ENCODE data around the gene RNF151.

Gene RNF151

GRCh38 chr16:1942810-1943726 lies 23.6 kb upstream of the RNF151 start, which contains the start of gene MSRB1:
Gene MSRB1, minus strand, starts transcription at chr16:1943199. Its CDS starts 43 bp downstream, at chr16:1943156.
- ATAC-seq: peak; percentile 97
- no peak for TF ChIP-seq GLIS3 (CRISPR knock-in tag; IDR thresholded peaks at IDR 0.05)
- TF ChIP-seq RARB (CRISPR knock-in tag; IDR thresholded peaks at IDR 0.05): no peak
- no peak for TF ChIP-seq PATZ1 (CRISPR knock-in tag; IDR thresholded peaks at IDR 0.05; ENCODE audit: borderline replicate concordance)

DNA sequence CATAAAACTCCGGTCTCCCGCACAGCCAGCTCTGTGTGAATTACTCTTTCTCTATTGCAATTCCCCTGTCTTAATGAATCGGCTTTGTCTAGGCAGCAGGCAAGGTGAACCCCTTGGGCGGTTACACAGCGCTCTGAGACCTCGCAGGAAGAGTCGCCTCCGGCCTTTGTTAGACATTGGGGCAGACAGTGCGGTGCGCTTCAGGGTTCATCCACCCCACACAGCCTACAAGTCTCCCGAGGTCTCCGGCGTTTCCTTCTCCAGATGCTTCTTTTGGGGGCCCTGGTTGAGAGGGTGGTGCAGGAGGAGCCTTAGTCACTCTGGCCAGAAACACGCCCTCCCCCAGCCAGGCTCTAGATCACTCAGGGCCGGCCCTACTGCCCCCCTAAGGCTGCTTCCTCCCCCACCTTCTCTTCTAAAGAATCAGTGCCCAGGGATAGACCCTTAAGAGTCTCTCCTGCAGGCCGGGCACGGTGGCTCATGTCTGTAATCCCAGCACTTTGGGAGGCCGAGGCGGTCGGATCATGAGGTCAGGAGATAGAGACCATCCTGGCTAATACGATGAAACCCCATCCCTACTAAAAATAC lies 21.9 kb upstream of the RNF151 start:
- no peak for ATAC-seq
- TF ChIP-seq PATZ1 (CRISPR knock-in tag; IDR thresholded peaks at IDR 0.05; ENCODE audit: borderline replicate concordance) (no peak), SNAI2 (CRISPR knock-in tag; IDR thresholded peaks at IDR 0.05) (no peak)
- TF ChIP-seq, protein P1, sequence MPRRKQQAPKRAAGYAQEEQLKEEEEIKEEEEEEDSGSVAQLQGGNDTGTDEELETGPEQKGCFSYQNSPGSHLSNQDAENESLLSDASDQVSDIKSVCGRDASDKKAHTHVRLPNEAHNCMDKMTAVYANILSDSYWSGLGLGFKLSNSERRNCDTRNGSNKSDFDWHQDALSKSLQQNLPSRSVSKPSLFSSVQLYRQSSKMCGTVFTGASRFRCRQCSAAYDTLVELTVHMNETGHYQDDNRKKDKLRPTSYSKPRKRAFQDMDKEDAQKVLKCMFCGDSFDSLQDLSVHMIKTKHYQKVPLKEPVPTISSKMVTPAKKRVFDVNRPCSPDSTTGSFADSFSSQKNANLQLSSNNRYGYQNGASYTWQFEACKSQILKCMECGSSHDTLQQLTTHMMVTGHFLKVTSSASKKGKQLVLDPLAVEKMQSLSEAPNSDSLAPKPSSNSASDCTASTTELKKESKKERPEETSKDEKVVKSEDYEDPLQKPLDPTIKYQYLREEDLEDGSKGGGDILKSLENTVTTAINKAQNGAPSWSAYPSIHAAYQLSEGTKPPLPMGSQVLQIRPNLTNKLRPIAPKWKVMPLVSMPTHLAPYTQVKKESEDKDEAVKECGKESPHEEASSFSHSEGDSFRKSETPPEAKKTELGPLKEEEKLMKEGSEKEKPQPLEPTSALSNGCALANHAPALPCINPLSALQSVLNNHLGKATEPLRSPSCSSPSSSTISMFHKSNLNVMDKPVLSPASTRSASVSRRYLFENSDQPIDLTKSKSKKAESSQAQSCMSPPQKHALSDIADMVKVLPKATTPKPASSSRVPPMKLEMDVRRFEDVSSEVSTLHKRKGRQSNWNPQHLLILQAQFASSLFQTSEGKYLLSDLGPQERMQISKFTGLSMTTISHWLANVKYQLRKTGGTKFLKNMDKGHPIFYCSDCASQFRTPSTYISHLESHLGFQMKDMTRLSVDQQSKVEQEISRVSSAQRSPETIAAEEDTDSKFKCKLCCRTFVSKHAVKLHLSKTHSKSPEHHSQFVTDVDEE (CRISPR knock-in tag; IDR thresholded peaks at IDR 0.05): no peak

- TF ChIP-seq ZFP30 (CRISPR knock-in tag; IDR thresholded peaks at IDR 0.05): no peak
- TF ChIP-seq PATZ1 (CRISPR knock-in tag; IDR thresholded peaks at IDR 0.05; ENCODE audit: borderline replicate concordance): no peak
- no peak for TF ChIP-seq CSRNP3 (CRISPR knock-in tag; IDR thresholded peaks at IDR 0.05)
- TF ChIP-seq, protein P1 (CRISPR knock-in tag; IDR thresholded peaks at IDR 0.05): no peak
- TF ChIP-seq ZC3H10 (CRISPR knock-in tag; IDR thresholded peaks at IDR 0.05): no peak
- no peak for TF ChIP-seq ISL1 (CRISPR knock-in tag; IDR thresholded peaks at IDR 0.05)
- no peak for TF ChIP-seq ZNF8 (CRISPR knock-in tag; IDR thresholded peaks at IDR 0.05)
- no peak for TF ChIP-seq CREB5 (CRISPR knock-in tag; IDR thresholded peaks at IDR 0.05; ENCODE audit: low read depth)
- TF ChIP-seq OSR1 (CRISPR knock-in tag; IDR thresholded peaks at IDR 0.05): no peak
- no peak for TF ChIP-seq ZFP3 (CRISPR knock-in tag; IDR thresholded peaks at IDR 0.05)
- no peak for TF ChIP-seq ZNF70 (CRISPR knock-in tag; IDR thresholded peaks at IDR 0.05)
- TF ChIP-seq GLIS3 (CRISPR knock-in tag; IDR thresholded peaks at IDR 0.05): no peak
- no peak for TF ChIP-seq POU6F1 (CRISPR knock-in tag; IDR thresholded peaks at IDR 0.05; ENCODE audit: borderline replicate concordance, low read depth)
- no peak for TF ChIP-seq ARNTL (CRISPR knock-in tag; IDR thresholded peaks at IDR 0.05; ENCODE audit: borderline replicate concordance, low read depth)
- TF ChIP-seq CSDC2 (CRISPR knock-in tag; IDR thresholded peaks at IDR 0.05): no peak
- no peak for ATAC-seq
Measured at GRCh38 chr16:1945559-1946391, 20.9 kb upstream of the RNF151 start.

Data from SK-N-SH treated with all-trans-retinoic acid at 6 μM for 48 hours (cell line).